CD14-positive monocyte (primary cell): ENCODE results near the gene LGALS9C. TPM values are rescaled to one million over a fixed set of nuclear protein-coding genes. Genes with fewer than 3 reads are reported as not detected.
"Not testable (repeated sequence)": the region's sequence is repeated elsewhere in the genome, so short reads cannot be mapped to it uniquely, and the experiment has no call there.

Experiments
- DNase-seq, 3 donors: peaks; one replicate each; pipeline ENCODE4 v3.0.0-alpha.2; 2011 to 2022
- H2AFZ ChIP-seq: 2 replicates; pipeline ENCODE4 v1.6.0; 2012; ENCODE audit warnings: mild to moderate bottlenecking, low read depth, low read length, inconsistent platforms; ENCODE audit not compliant: insufficient read depth, poor library complexity, severe bottlenecking
- H3K27ac ChIP-seq, 2 donors: 1 replicate in 1 of 2; 2 replicates in 1 of 2; pipeline ENCODE4 v1.5.1; 2012 to 2013; ENCODE audit warnings: low read length in 2 of 2, control low read depth in 1 of 2, inconsistent platforms in 1 of 2, low read depth in 1 of 2, mild to moderate bottlenecking in 1 of 2
- H3K27me3 ChIP-seq, 2 donors: one replicate each; pipeline versions ENCODE4 v1.6.0 to v1.6.1; 2011 to 2013; ENCODE audit warnings: low read length in 2 of 2; ENCODE audit not compliant: control insufficient read depth in 2 of 2, insufficient read depth in 2 of 2
- H3K36me3 ChIP-seq, 2 donors: replicated peaks in 1 of 2; 1 replicate in 1 of 2; 2 replicates in 1 of 2; pipeline versions ENCODE4 v1.5.1 to v1.6.1; 2012 to 2013; ENCODE audit warnings: low read length in 2 of 2, control low read depth in 1 of 2, inconsistent platforms in 1 of 2, mild to moderate bottlenecking in 1 of 2; ENCODE audit not compliant: insufficient read depth in 2 of 2, control insufficient read depth in 1 of 2
- H3K4me1 ChIP-seq, 2 donors: 1 replicate in 1 of 2; 2 replicates in 1 of 2; pipeline versions ENCODE4 v1.5.1 to v1.6.1; 2012 to 2013; ENCODE audit warnings: low read length in 2 of 2, control low read depth in 1 of 2, inconsistent platforms in 1 of 2, mild to moderate bottlenecking in 1 of 2, moderate library complexity in 1 of 2; ENCODE audit not compliant: insufficient read depth in 2 of 2, control insufficient read depth in 1 of 2
- H3K4me2 ChIP-seq: replicated peaks from 2 replicates; pipeline ENCODE3; 2012; ENCODE audit warnings: low read length, moderate library complexity, mild to moderate bottlenecking; ENCODE audit not compliant: poor library complexity, severe bottlenecking; ENCODE audit errors: extremely low read depth
- H3K4me3 ChIP-seq, 3 experiments: fragments of 200-600 bp in 1 of 3; sonication (generic) in 1 of 3; replicated peaks in 1 of 3; 1 replicate in 2 of 3; 2 replicates in 1 of 3; pipeline ENCODE4 v1.5.1; 2011 to 2013; ENCODE audit warnings: low read length in 3 of 3, mild to moderate bottlenecking in 3 of 3, control low read depth in 2 of 3, low read depth in 2 of 3, inconsistent platforms in 1 of 3, moderate library complexity in 1 of 3
- H3K79me2 ChIP-seq: 2 replicates; pipeline ENCODE4 v1.6.0; 2012; ENCODE audit warnings: mild to moderate bottlenecking, control low read depth, inconsistent platforms, low read length, moderate library complexity; ENCODE audit not compliant: insufficient read depth
- H3K9ac ChIP-seq: 2 replicates; pipeline ENCODE4 v1.6.0; 2017; ENCODE audit warnings: low read length, mild to moderate bottlenecking; ENCODE audit not compliant: insufficient read depth, poor library complexity, severe bottlenecking
- H3K9me3 ChIP-seq, 2 donors: replicated peaks in 1 of 2; 1 replicate in 1 of 2; 2 replicates in 1 of 2; pipeline versions ENCODE4 v1.5.1 to v1.6.1; 2012 to 2013; ENCODE audit warnings: low read length in 2 of 2, control low read depth in 1 of 2; ENCODE audit not compliant: control insufficient read depth in 1 of 2, insufficient read depth in 1 of 2
- H4K20me1 ChIP-seq: 2 replicates; pipeline ENCODE4 v1.6.0; 2012; ENCODE audit warnings: mild to moderate bottlenecking, low read length, control low read depth, moderate library complexity; ENCODE audit not compliant: insufficient read depth
- H3K27ac Mint-ChIP-seq, 7 donors: one replicate each; pipeline ENCODE4 v1.8.0; 2020; ENCODE audit warnings: mild to moderate bottlenecking in 7 of 7, mixed read lengths in 7 of 7, moderate library complexity in 6 of 7, inconsistent platforms in 2 of 7
- H3K27me3 Mint-ChIP-seq, 3 donors: one replicate each; pipeline ENCODE4 v1.8.0; 2021 to 2022; ENCODE audit warnings: low read depth in 3 of 3, mild to moderate bottlenecking in 3 of 3, mixed read lengths in 3 of 3, moderate library complexity in 3 of 3, inconsistent platforms in 1 of 3
- H3K36me3 Mint-ChIP-seq, 2 donors: one replicate each; pipeline ENCODE4 v1.8.0; 2020; ENCODE audit warnings: mixed read lengths in 2 of 2, inconsistent platforms in 1 of 2, mild to moderate bottlenecking in 1 of 2
- H3K4me1 Mint-ChIP-seq: one replicate; pipeline ENCODE4 v1.8.0; 2020; ENCODE audit warnings: mild to moderate bottlenecking, mixed read lengths
- H3K4me3 Mint-ChIP-seq, 2 donors: one replicate each; pipeline ENCODE4 v1.8.0; 2020; ENCODE audit warnings: mild to moderate bottlenecking in 2 of 2, mixed read lengths in 2 of 2, moderate library complexity in 1 of 2
- H3K9me3 Mint-ChIP-seq, 7 donors: one replicate each; pipeline ENCODE4 v1.8.0; 2020 to 2022; ENCODE audit warnings: mixed read lengths in 7 of 7, mild to moderate bottlenecking in 6 of 7, moderate library complexity in 6 of 7, inconsistent platforms in 2 of 7
- WGBS: methylation state at CpG from one replicate; pipeline ENCODE4 v1.1.5; 2013; ENCODE audit warnings: missing lambda C conversion rate; ENCODE audit not compliant: insufficient coverage; 5-methylcytosine and 5-hydroxymethylcytosine counted together
- intact Hi-C, 2 donors: fragments of 100-400 bp; cut with micrococcal nuclease; formaldehyde crosslinking; loops; one replicate each; pipeline versions ENCODE4 v1.15.0 to v1.15.1; 2023
- polyA minus RNA-seq: library from RNA; depleted of rRNA, polyadenylated mRNA; stranded (reverse); fragments of >200 nt; gene quantifications from 2 replicates; pipeline ENCODE4 v1.2.3, GENCODE V29; 2012
- polyA plus RNA-seq, 3 donors: library from polyadenylated mRNA; depleted of rRNA in 1 of 3; unstranded in 2 of 3; stranded (reverse) in 1 of 3; fragments of 300-500 nt in 2 of 3; fragments of >200 nt in 1 of 3; fragmentation: Illumina TruSeq in 2 of 3; gene quantifications; 1 replicate in 2 of 3; 2 replicates in 1 of 3; pipeline ENCODE4 v1.2.3, GENCODE V29; 2012 to 2021
- total RNA-seq, 12 experiments: library from RNA in 1 of 12; stranded (reverse) in 1 of 12; fragments of 120-200 nt in 1 of 12; gene quantifications; one replicate each; pipeline ENCODE4 v1.2.4 and lab custom pipeline; 2013 to 2026; ENCODE audit warnings: mixed read lengths in 6 of 12, inconsistent platforms in 1 of 12

The LGALS9C gene
- 0.65 TPM for total RNA-seq (2013)
- under 1 TPM in 2 of 3 donors, not detected in 1; 0.12 to 0.39 TPM for polyA plus RNA-seq
- polyA minus RNA-seq = 0.55 and 0.64 TPM in 2 replicates
- 0 to 1.2 (median 0.08) reads per million in 11 experiments for total RNA-seq (lab: John Stamatoyannopoulos, UW)

DNA sequence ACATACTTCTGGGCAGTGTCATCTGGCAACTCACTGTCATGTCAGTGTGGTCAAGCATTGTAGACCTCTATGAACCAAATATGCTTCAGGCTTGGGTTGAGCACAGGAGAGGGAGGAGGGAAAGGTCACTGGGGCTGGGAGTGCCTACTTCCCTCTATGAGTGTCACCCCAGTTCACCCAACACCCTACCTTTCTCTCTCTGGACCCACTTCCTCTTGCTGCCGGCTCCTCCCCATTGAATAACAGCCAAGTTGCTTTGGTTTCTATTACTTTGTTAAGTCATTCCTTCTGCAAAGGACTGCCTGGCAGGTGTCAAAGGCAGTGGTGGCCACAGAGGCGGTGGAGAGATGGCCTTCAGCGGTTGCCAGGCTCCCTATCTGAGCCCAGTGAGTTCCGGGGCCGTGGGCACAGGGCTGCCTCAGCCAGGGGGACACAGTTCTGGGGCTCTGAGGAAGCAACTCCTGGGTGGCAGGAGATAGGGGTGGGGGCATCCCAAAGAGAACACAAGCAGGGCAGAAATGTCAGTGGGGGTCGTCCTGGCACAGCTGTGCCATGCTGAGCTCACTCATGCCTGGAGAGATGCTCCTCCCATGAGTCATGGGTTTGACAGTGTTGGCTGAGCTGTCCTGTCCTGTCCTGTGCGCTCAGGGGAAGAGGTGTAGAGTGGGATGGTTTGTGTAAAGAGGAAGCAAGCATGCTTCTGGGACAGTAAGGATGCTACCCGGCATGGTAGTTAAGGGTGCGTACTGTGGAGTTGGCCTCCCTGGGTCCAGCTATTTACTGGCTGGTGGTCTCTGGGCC is at the start of gene LGALS9C:
LGALS9C (plus strand) TSS at position 282 of the 801 bp plus-strand sequence; CDS start at position 348, 66 bp downstream.
- Mint-ChIP-seq H3K27ac (peak within 1 kb of the TSS in 5 of 7 donors; percentile 77 to 95 (median 92)), H3K4me3 (peak within 1 kb of the TSS; percentile 24 to 48)
- H3K79me2 ChIP-seq, H4K20me1 ChIP-seq, H3K27me3 ChIP-seq, H3K36me3 Mint-ChIP-seq, H3K27me3 Mint-ChIP-seq, H3K4me1 Mint-ChIP-seq, H3K36me3 ChIP-seq, H3K9me3 ChIP-seq, H3K4me1 ChIP-seq, H3K4me2 ChIP-seq, H3K9ac ChIP-seq, H2AFZ ChIP-seq, intact Hi-C loops, H3K9me3 Mint-ChIP-seq: not testable (repeated sequence)
- H3K27ac ChIP-seq = peak within 1 kb of the TSS in 1 of 2 donors; percentile 35
- WGBS = 0% methylated on average over 5 of the region's 9 CpGs
- H3K4me3 ChIP-seq = peak within 1 kb of the TSS in 1 of 3 experiments; percentile 17
- DNase-seq = peak in 2 of 3 donors; percentile 38 to 41

DNA sequence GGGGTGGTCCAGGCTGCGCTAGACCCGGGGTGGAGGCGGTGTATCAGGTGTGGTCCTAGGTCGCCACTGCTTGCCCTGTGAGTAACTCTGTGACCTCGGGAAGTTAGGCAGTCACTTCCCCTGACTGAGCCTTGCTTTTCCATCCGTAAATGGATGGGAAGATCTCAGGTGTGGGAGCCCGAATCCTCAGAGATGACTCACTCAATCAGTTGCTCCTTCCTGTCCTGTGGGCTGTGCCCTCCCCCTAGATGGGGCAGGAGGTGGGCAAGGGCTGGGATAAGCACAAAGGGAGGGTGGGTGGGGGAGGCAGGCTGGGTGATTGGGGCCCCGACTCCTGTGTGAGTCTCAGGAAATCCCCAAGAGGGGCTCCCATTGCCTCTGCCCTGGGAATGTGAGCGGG is 44.4 kb upstream of the LGALS9C start:
- H3K4me3 Mint-ChIP-seq, H3K4me3 ChIP-seq, H3K36me3 Mint-ChIP-seq, H3K9me3 Mint-ChIP-seq, H3K27ac ChIP-seq, H3K79me2 ChIP-seq, H3K9me3 ChIP-seq, H3K9ac ChIP-seq, H2AFZ ChIP-seq, H3K4me1 ChIP-seq, H3K4me2 ChIP-seq, H3K27me3 ChIP-seq, H4K20me1 ChIP-seq, intact Hi-C loops, H3K4me1 Mint-ChIP-seq, DNase-seq, H3K36me3 ChIP-seq, H3K27ac Mint-ChIP-seq, H3K27me3 Mint-ChIP-seq: not testable (repeated sequence)
- no CpG with 5 or more reads among the region's 9 CpGs for WGBS

DNA sequence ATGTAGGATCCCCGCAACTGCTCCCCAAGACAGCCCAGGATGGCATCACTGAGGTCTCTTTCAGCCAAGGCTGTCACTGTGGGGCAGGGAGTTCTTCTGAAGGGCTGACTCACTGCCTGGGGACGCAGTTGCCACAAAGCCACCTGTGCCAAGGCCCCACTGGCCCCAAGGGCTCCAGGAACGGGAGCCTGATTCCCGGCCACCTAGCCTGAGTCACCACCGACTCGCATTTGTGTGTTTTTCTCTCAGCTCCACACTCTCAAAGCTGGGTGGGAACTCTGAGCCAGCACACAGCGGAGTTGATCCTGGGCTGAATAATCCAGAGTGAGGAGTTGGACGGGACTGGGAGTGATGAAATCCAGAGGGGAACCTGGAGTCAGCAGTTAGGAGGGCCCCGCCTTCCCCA is 37.1 kb upstream of the LGALS9C start:
- H3K9ac ChIP-seq, H3K36me3 ChIP-seq, H3K4me2 ChIP-seq, H3K9me3 ChIP-seq, H3K36me3 Mint-ChIP-seq, H3K27me3 Mint-ChIP-seq, DNase-seq, H3K4me3 ChIP-seq, H3K79me2 ChIP-seq, H3K27me3 ChIP-seq, H3K4me1 Mint-ChIP-seq, H3K9me3 Mint-ChIP-seq, H2AFZ ChIP-seq, H3K27ac Mint-ChIP-seq, H3K27ac ChIP-seq, intact Hi-C loops, H3K4me3 Mint-ChIP-seq, H3K4me1 ChIP-seq, H4K20me1 ChIP-seq: not testable (repeated sequence)
- WGBS = no CpG with 5 or more reads among the region's 9 CpGs

DNA sequence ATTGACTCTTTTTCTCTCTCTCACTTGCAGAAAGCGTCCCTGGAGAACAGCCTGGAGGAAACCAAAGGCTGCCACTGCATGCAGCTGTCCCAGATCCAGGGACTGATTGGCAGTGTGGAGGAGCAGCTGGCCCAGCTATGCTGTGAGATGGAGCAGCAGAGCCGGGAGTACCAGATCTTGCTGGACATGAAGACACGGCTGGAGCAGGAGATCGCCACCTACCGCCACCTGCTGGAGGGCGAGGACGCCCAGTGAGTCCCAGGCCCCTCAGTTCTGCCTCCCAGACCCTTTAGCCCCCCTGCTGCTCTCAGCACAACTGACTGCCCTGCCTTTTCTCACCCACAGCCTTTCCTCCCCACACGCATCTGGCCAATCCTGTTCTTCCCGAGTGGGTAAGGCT is 34.5 kb upstream of the LGALS9C start:
- H3K4me1 ChIP-seq, H3K9me3 ChIP-seq, H3K27me3 ChIP-seq, H3K27ac Mint-ChIP-seq, DNase-seq, H3K9ac ChIP-seq, H4K20me1 ChIP-seq, H3K4me3 Mint-ChIP-seq, H3K27ac ChIP-seq, H3K36me3 ChIP-seq, H3K4me3 ChIP-seq, H3K9me3 Mint-ChIP-seq, H3K36me3 Mint-ChIP-seq, H3K79me2 ChIP-seq, intact Hi-C loops, H3K4me1 Mint-ChIP-seq, H3K4me2 ChIP-seq, H3K27me3 Mint-ChIP-seq, H2AFZ ChIP-seq: not testable (repeated sequence)
- WGBS = no CpG with 5 or more reads among the region's 9 CpGs
